IPS-18c (cell line): ENCODE results near the gene CLEC16A.

Source experiments
- H3K4me3 ChIP-seq: 2 replicates; pipeline ENCODE4 v1.7.0; 2013; ENCODE audit warnings: low read depth, mild to moderate bottlenecking, low read length, moderate library complexity; ENCODE audit not compliant: insufficient read depth
- H3K9me3 ChIP-seq: one replicate; pipeline ENCODE4 v1.6.1; 2013; ENCODE audit warnings: mild to moderate bottlenecking, low read length, moderate library complexity; ENCODE audit not compliant: control insufficient read depth, insufficient read depth

The CLEC16A gene

DNA sequence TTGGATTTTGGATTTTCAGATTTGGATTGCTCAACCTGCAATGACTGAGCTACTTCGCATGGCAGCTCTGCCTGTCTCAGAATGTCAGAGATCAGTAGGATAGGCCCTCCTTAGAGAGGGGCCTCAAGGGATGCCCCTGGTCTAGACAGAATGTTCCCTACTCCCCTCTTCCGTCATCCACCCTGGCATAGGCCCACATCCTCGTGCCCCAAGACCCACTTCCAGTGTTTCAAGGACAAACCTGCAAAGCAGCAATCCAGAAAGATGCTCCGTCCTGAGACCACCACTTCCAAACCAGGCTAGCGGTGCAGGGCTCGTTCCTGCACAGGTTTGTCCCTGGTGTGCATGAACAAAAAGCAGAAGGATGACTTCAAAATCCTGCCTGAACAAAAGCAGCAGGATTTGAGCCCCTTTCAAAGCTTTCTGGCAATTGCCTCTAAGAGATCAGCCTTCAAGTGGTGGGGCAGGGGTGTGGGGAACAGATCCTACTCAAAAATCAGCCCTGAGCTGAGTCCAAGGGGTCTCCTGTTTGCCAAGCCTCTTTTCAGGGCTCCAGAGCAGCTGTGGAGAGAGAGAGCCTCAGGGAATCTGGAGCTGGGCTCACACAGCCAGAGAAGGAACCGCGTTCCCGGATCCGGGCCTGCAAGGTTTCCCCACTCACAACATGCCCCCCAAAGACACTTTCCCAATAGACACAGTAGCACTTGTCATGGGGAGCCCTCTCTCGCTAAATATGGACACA, 190.5 kb downstream of the CLEC16A start:
- H3K4me3 ChIP-seq = no peak overlapping the region
- no peaks in the 10 kb centered on the region for H3K9me3 ChIP-seq

GRCh38 chr16:11135464-11135973, 191.2 kb downstream of the CLEC16A start:
- Histone ChIP-seq H3K9me3 (no peaks in the 10 kb centered on the region), H3K4me3 (no peak overlapping the region)

DNA sequence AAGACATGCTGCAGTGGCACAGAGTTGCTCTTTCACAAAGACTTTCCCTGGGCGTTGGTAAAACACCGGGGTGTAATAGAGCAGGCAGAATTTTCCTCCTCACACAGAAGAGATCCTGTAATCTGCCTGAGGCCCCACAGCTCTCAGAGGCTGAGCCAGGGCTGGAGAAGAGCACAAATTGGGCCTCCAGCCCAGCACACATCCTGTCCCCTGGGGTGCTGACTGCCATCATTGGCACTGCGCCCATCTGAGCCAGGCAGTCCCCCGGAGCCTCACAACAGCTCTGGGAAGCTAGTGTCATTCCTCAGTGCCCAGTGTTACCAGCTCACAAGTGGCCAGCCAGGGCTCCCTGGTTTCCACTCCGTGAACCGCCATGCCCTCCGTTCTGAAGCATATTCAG, 192.2 kb downstream of the CLEC16A start:
- no peak overlapping the region for H3K4me3 ChIP-seq
- no peaks in the 10 kb centered on the region for H3K9me3 ChIP-seq

GRCh38 chr16:11138022-11138768, 193.8 kb downstream of the CLEC16A start:
- no peak overlapping the region for H3K4me3 ChIP-seq

DNA sequence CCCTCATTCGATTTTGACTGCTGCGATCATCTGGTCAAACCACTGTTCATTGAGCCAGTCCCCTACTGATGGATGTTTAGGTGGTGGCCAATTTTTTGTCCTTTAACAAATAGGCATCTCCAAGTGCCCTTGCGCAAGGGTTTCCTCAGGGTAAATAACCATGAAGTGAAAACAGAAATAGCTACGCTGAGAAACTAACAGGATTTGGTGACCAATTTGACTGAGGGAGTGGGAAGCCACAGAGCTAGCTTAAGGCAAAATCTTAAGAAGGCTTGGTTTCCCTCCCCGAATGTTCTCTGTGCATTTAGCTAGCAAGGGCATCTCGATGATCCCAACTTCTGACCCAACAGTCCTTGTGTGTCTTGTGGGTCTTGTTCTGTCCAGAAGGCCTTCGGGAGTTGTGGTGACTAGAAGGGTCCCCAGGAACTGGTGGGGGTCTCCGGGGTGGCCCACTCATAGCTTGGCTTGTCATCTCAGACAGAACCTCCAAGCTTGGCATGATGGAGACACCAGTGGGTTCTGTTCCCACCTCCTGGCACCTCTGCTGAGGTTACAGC, 194.5 kb downstream of the CLEC16A start:
- H3K9me3 ChIP-seq = no peaks in the 10 kb centered on the region
- no peak overlapping the region for H3K4me3 ChIP-seq

More at GRCh38 chr16:11138022-11138768, 193.8 kb downstream of the CLEC16A start:
- no peaks in the 10 kb centered on the region for H3K9me3 ChIP-seq

- no peak overlapping the region for H3K4me3 ChIP-seq
- no peaks in the 10 kb centered on the region for H3K9me3 ChIP-seq
These were observed 195.1 kb downstream of the CLEC16A start for GRCh38 chr16:11139326-11140097.

DNA sequence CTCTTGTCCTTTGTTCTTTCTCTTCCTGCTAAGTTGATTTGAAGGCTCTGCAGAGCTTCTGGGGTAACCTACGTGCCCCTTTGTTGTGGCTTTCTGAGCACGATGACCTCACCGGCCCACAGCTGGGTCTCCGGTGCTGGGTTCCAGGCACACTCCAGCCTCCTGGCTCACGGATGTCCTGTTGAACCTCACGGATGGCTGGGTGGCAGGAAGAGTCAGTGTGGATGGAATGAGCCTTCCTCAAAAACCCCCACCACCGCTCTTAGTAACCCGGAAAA, 195.7 kb downstream of the CLEC16A start:
- H3K9me3 ChIP-seq = no peaks in the 10 kb centered on the region
- no peak overlapping the region for H3K4me3 ChIP-seq

- Histone ChIP-seq H3K4me3 (no peak overlapping the region), H3K9me3 (no peaks in the 10 kb centered on the region)
These were observed 196.1 kb downstream of the CLEC16A start for GRCh38 chr16:11140466-11140865.

DNA sequence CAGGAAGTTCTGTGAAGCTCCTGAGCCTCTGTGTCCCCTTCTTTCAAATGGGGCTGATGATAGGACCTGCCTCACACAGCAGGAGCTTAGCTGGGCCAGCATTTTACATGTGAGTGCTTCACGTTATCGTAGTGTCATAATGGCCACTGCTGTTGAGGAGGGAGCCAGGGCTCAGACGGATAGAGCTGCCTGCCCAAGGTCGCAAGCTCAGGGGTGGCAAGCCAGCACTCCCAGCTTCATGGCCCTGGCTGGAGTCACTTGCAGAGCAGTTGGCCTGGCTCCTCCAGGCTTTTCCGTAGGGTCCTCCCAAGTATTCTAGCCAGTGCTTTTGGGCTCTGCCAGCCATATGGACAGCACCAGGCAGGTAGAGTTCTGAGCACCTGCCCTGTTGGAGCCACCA, 196.5 kb downstream of the CLEC16A start:
- H3K9me3 ChIP-seq = no peaks in the 10 kb centered on the region
- H3K4me3 ChIP-seq = no peak overlapping the region

DNA sequence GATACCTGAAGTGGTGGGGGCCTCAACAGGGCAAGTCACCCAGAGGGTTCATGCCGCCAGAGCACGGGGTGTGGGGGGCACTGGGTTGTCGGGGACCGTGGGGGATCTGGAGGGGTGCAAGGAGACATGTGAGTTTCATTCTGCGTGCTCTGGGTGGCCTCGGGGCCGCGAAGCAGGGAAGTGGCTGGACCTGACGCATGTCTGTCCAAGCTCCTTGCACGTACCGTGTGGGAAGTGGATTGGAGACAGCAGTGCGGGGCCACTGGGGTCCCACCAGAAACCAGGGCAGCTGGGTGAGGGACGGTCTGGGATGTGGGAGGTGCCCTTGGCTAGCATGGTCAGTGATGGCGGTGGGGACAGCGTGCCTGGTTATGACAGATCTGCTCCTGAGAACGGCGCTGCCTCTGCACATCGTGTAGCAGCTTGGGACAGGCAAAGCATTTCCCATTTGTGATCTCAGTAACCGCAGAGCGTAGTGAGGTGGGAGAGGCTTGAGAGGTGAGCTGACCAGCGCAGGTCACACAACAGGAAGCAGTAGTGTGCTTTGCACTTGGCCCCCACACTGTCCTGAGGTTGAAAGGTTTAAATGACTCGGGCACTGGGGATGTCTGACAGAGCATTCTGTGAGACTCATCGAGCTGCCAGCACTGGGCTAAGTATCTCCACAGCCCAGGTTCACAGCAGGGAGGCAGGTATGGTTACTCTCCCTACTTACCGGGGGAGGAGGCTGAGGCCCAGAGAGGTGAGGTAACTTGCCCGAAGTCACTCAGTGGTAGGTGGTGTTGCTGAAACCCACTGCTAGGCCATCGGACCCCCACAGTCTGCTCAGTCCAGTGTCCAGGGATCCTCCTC, 197.3 kb downstream of the CLEC16A start:
- H3K9me3 ChIP-seq = no peaks in the 10 kb centered on the region
- no peak overlapping the region for H3K4me3 ChIP-seq

DNA sequence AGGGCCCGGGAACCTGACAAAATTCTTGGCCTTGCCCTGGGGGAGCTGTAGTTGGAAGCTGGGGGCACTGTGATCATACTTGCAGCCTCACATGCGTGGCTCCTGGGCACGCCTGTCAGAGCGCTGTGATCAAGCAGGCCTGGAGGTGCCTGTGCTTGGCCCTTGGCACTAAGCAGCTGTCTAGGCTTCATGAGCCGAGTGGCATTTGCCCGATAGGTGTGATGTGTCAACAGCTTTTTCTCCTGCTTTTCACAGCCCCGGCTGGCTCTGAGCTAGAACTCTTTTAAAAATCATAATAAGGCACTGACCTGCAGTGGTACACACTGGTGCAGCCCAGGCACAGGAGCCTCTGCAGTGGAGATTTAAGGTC, 197.9 kb downstream of the CLEC16A start:
- H3K9me3 ChIP-seq = no peaks in the 10 kb centered on the region
- no peak overlapping the region for H3K4me3 ChIP-seq

GRCh38 chr16:11142951-11143350, 198.6 kb downstream of the CLEC16A start:
- Histone ChIP-seq H3K4me3 (no peak overlapping the region), H3K9me3 (no peaks in the 10 kb centered on the region)

- Histone ChIP-seq H3K9me3 (no peaks in the 10 kb centered on the region), H3K4me3 (no peak overlapping the region)
These were observed 199.1 kb downstream of the CLEC16A start for GRCh38 chr16:11143372-11144035.

DNA sequence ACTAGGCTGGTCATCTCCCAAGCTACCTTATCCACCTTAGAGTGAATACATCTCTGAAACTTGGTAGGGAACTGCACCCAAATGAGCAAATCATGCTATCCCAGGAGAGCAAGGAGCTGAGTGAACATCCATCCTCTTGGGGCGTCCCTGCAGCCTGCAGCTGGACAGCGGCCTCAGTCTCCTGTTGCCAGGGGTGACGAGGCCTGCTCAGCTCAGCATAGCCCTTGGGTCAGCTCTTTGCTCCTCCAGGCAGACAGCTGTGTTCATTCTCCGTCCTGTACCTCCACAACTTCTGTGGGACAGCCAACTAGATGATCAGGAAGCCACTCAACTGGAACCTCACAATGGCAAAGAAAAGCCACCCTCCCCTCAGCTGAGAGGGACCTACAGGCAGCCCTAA, 199.8 kb downstream of the CLEC16A start:
- H3K4me3 ChIP-seq = no peak overlapping the region
- H3K9me3 ChIP-seq = no peaks in the 10 kb centered on the region

GRCh38 chr16:11145173-11145818, 200.9 kb downstream of the CLEC16A start:
- Histone ChIP-seq H3K4me3 (no peak overlapping the region), H3K9me3 (no peaks in the 10 kb centered on the region)

DNA sequence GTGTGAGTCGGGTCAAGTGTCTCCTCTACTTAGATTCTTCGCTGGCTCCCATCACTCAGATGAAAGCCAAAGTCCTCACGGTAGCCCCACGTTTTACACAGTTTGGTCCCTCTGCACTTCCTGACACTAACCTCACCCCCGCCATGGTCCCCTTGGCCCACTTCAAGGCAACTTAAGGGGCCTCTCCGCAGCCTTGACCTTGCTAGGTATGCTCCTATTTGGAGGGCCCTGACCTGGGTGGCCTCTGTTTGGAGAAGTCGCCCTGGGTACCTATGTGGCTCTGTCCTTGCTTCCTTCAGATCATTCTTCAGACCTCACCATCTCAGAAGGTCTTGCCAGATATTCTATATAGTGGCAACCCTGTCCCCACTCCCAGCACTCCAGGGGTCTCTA, 201.5 kb downstream of the CLEC16A start:
- Histone ChIP-seq H3K9me3 (no peaks in the 10 kb centered on the region), H3K4me3 (no peak overlapping the region)
